K562 (cell line): Measurements from ENCODE around the gene KCNA10. TPM values are rescaled to one million over a fixed set of nuclear protein-coding genes. Genes with fewer than 3 reads are reported as not detected.

Experiments
- ATAC-seq: fragments of 200-7000 bp; cut with Tn5 transposase; 3 replicates; pipeline ENCODE4 v1.9.1; 2020; ENCODE audit warnings: moderate library complexity
- BruUV-seq: library from RNA; stranded (reverse); fragments of 400-500 nt; replicated peaks from 2 replicates; lab custom pipeline; 2021; lab: Mats Ljungman, UMichigan
- CTCF ChIA-PET: fragments of 300-600 bp; formaldehyde crosslinking; extraction: SDS; loops from one replicate; lab custom pipeline; 2021; ENCODE audit warnings: low intra/inter-chr PET ratio; lab: Yijun Ruan, JAX
- POLR2A ChIA-PET: fragments of 300-600, 350-650 bp; sonication (Branson Sonifier 250); formaldehyde crosslinking; extraction: SDS; loops from one replicate; lab custom pipeline; 2021; ENCODE audit warnings: antibody characterized with exemption, inconsistent platforms; lab: Yijun Ruan, JAX
- DNase-seq, 4 experiments: peaks; one replicate each; pipeline versions ENCODE4 v3.0.0 to v3.0.0-alpha.2; 2011 to 2018; ENCODE audit warnings: low spot score in 3 of 4, mixed read lengths in 3 of 4; ENCODE audit errors: extremely low read depth in 1 of 4
- FAIRE-seq: peaks from 2 replicates; lab custom pipeline; 2011; peaks lifted over from hg19 to GRCh38; lab: Jason Lieb, UNC
- H2AFZ ChIP-seq: 2 replicates; pipeline ENCODE4 v1.6.0; 2011; ENCODE audit warnings: low read depth, low read length, control low read depth, inconsistent platforms
- H3K27ac ChIP-seq: fragments of 200-600 bp; 3 replicates; pipeline ENCODE4 v1.8.0; 2011; ENCODE audit warnings: low read depth, mild to moderate bottlenecking, control low read depth, inconsistent platforms, low read length, moderate library complexity, mixed read lengths; ENCODE audit errors: extremely low read depth
- H3K27me3 ChIP-seq, 2 experiments: fragments of 300-600 bp in 1 of 2; 2 replicates in 1 of 2; 3 replicates in 1 of 2; pipeline versions ENCODE4 v1.6.0 to v1.8.0; 2011; ENCODE audit warnings: inconsistent platforms in 2 of 2, low read length in 2 of 2, mild to moderate bottlenecking in 1 of 2, mixed read lengths in 1 of 2, moderate library complexity in 1 of 2; ENCODE audit not compliant: control insufficient read depth in 2 of 2, insufficient read depth in 2 of 2
- H3K36me3 ChIP-seq: fragments of 300-600 bp; 3 replicates; pipeline ENCODE4 v1.8.0; 2011; ENCODE audit warnings: mild to moderate bottlenecking, low read length, inconsistent platforms; ENCODE audit not compliant: control insufficient read depth, insufficient read depth
- H3K4me1 ChIP-seq, 2 experiments: fragments of 200-600 bp in 1 of 2; replicated peaks in 1 of 2; 2 replicates in 1 of 2; 3 replicates in 1 of 2; pipeline versions ENCODE4 v1.5.1 to v1.8.0; 2011; ENCODE audit warnings: inconsistent platforms in 2 of 2, low read length in 2 of 2, mild to moderate bottlenecking in 1 of 2, mixed read lengths in 1 of 2, moderate library complexity in 1 of 2; ENCODE audit not compliant: control insufficient read depth in 2 of 2, insufficient read depth in 2 of 2
- H3K4me2 ChIP-seq: 2 replicates; pipeline ENCODE4 v1.6.1; 2011; ENCODE audit warnings: low read length, control low read depth, inconsistent platforms, mixed read lengths; ENCODE audit not compliant: insufficient read depth
- H3K4me3 ChIP-seq: fragments of 200-600 bp; sonication (generic), shearing (Covaris generic); 2 replicates; pipeline ENCODE4 v1.5.1; 2016; ENCODE audit warnings: control low read depth, inconsistent platforms
- H3K79me2 ChIP-seq: fragments of 200-600 bp; 3 replicates; pipeline ENCODE4 v1.8.0; 2011; ENCODE audit warnings: low read length, inconsistent platforms; ENCODE audit not compliant: control insufficient read depth, insufficient read depth
- H3K9ac ChIP-seq, 2 experiments: 2 replicates each; pipeline versions ENCODE4 v1.6.0 to v1.6.1; 2011; ENCODE audit warnings: low read depth in 2 of 2, low read length in 2 of 2, control low read depth in 1 of 2, inconsistent platforms in 1 of 2, mild to moderate bottlenecking in 1 of 2, mixed read lengths in 1 of 2; ENCODE audit not compliant: insufficient read depth in 1 of 2
- H3K9me1 ChIP-seq: one replicate; pipeline ENCODE4 v1.6.0; 2011; ENCODE audit warnings: inconsistent platforms, mild to moderate bottlenecking, low read length, moderate library complexity; ENCODE audit not compliant: control insufficient read depth, insufficient read depth
- H3K9me3 ChIP-seq: replicated peaks from 2 replicates; pipeline ENCODE4 v1.5.1; 2011; ENCODE audit warnings: low read depth, low read length, inconsistent platforms; ENCODE audit not compliant: control insufficient read depth, insufficient read depth
- H4K20me1 ChIP-seq: replicated peaks from 2 replicates; pipeline ENCODE4 v1.6.1; 2011; ENCODE audit warnings: low read length, inconsistent platforms, mixed read lengths; ENCODE audit not compliant: control insufficient read depth, insufficient read depth
- CBX5 ChIP-seq: IDR thresholded peaks from 2 replicates; pipeline ENCODE4 v1.6.1; 2014; ENCODE audit warnings: low read depth, borderline replicate concordance
- CTCF ChIP-seq, 3 experiments: IDR thresholded peaks in 2 of 3; conservative IDR thresholded peaks in 1 of 3; 2 replicates each; pipeline ENCODE4 v1.5.1; 2011 to 2012; ENCODE audit warnings: low read length in 3 of 3, mild to moderate bottlenecking in 3 of 3, control low read depth in 2 of 3, improper control_type of control experiment in 1 of 3, inconsistent platforms in 1 of 3, low read depth in 1 of 3, mixed read lengths in 1 of 3, moderate library complexity in 1 of 3; ENCODE audit not compliant: insufficient read depth in 2 of 3
- WGBS: fragments of 100-300 bp; shearing (Covaris generic); methylation state at CpG from one replicate; pipeline ENCODE4 v1.1.6; 2016; ENCODE audit warnings: low coverage, mixed read lengths; ENCODE audit not compliant: insufficient coverage; ENCODE audit errors: missing lambda C conversion rate; 5-methylcytosine and 5-hydroxymethylcytosine counted together
- in situ Hi-C: fragments of 300-500 bp; cut with MboI; formaldehyde crosslinking; loops from 4 replicates; pipeline ENCODE4 v1.15.0; 2018; ENCODE audit warnings: inconsistent platforms, mixed read lengths
- intact Hi-C: fragments of 100-400 bp; cut with micrococcal nuclease; formaldehyde crosslinking; loops from 2 replicates; pipeline ENCODE4 v1.14.2; 2022
- polyA plus RNA-seq, 8 experiments: library from polyadenylated mRNA; depleted of rRNA in 4 of 8; stranded (reverse) in 5 of 8; unstranded in 3 of 8; fragments of >200 nt; fragmentation: Nextera tagmentation in 2 of 8; fragmentation: Illumina TruSeq in 1 of 8; extraction: Ambion mirVana in 2 of 8; extraction: Trizol in 1 of 8; gene quantifications; 2 replicates each; pipeline versions ENCODE4 v1.2.1 to v1.2.3, GENCODE V29; 2011 to 2014; ENCODE audit warnings: inconsistent platforms in 1 of 8, missing spikeins in 1 of 8
- total RNA-seq, 7 experiments: library from RNA; depleted of rRNA in 6 of 7; stranded (reverse); fragments of >200 nt in 6 of 7; fragmentation: Illumina TruSeq in 2 of 7; extraction: Trizol in 2 of 7; gene quantifications; 2 replicates each; pipeline versions ENCODE4 v1.2.1 to v1.2.3, GENCODE V29; 2011 to 2021; ENCODE audit warnings: low replicate concordance in 1 of 7

KCNA10 gene
- total and polyA plus RNA-seq, 9 of the 15 experiments (the other 6 are each of a cell fraction or from before 2014, with no cell fraction given): not detected

- ChIA-PET CTCF (no interaction called here), POLR2A (interaction anchor here (0.6 to 1.1 kb wide), 4 partner anchors 22 to 253 kb away, joined by 3 to 4 read pairs (median 3); no protein-coding TSS in a partner anchor)
- 0 out of 6 replicates have a peak, but pooled peaks of 1 of the 3 experiments have one; percentile 11 for TF ChIP-seq CTCF (IDR thresholded peaks at IDR 0.05 in 2 of 3, conservative IDR thresholded peaks at IDR 0.05 in 1 of 3; ENCODE audit: insufficient read depth in 2 of 3, low read depth in 1 of 3, low read length in 3 of 3)
- no peak for TF ChIP-seq CBX5
- H3K9me3 ChIP-seq: no peaks in the 10 kb centered on the region
- no TSS peak for BruUV-seq
- no peak for ATAC-seq
- peaks cover 0 to 7% of the 10 kb centered on the region in 2 experiments; a peak in 3 of 5 replicates for H3K4me1 ChIP-seq
- under 1% methylated on average over 12 of the region's 12 CpGs for WGBS
- H3K9ac ChIP-seq: no peak overlapping the region
- no peak overlapping the region for H3K27ac ChIP-seq
- H3K36me3 ChIP-seq: no peaks in the 10 kb centered on the region
- no peaks in the 10 kb centered on the region for H3K9me1 ChIP-seq
- no peak overlapping the region for H3K4me3 ChIP-seq
- H3K79me2 ChIP-seq: no peaks in the 10 kb centered on the region
- no peak overlapping the region for H3K4me2 ChIP-seq
- peaks cover 26 to 76% of the 10 kb centered on the region in 2 experiments for H3K27me3 ChIP-seq
- FAIRE-seq: no peak
- intact Hi-C loops: no loop called here
- in situ Hi-C loops: no loop called here
- peaks cover 14% of the 10 kb centered on the region; the same call in 1 of the 2 replicates for H4K20me1 ChIP-seq
- no peak overlapping the region for H2AFZ ChIP-seq
- no peak for DNase-seq
Observed at GRCh38 chr1:110481968-110482623, 36.9 kb downstream of the KCNA10 start.
